ENCODE data around the gene AUP1. TPM values are rescaled to one million over a fixed set of nuclear protein-coding genes. Genes with fewer than 3 reads are reported as not detected.

Gene AUP1
- total and polyA plus RNA-seq, 9 of the 15 experiments (the other 6 are each of a cell fraction or from before 2014, with no cell fraction given): 70.7 to 245 (median 165) TPM

DNA sequence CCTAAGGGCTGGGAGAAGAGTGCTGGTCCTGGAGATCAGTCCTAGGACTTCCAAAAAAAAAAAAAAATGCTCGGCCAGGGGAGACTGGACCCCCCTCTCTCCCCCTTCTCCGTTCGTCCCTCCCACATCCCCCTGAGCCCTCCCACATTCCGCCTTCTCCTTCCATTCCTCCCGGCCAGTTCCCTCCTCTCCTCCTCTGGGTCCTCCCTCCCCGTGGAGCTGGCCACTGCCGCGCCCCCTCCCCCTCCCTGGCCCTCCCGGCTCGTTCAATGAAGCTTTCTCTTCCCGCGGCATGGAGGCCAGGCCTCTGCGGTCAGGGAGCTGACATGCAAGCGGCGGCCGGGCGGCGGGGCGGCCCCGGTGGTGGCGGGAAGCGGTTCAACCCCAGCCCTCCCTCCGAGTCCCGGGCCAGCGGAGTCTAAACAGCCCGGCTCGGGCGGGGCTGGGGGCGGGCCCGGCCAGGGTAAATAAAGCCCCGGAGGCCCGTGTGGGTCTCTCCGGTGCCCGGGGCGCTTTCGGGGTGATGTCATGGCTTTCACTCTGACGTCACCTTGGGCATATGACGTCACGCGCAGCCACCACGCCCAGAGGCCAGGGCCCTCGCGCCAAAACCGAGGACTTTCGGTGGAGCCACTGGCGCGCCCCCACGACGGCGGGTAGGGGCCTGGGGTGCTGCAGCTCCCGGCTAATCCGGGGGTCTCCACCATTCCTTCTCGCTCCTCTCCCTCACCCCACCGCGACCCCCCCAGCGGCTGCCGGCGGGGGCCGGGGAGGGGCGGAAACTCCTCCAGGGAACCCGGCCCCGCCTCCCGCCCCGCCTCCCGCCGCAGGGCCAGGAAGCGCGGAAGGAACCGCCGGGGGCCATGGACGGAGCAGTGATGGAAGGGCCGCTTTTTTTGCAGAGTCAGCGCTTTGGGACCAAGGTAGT, 24.6 kb upstream of the AUP1 start, which contains the start of the genes DOK1 and LOXL3 (continued):
- TF ChIP-seq FIP1L1 (IDR thresholded peaks at IDR 0.05; ENCODE audit: low read depth, low read length, poor library complexity, severe bottlenecking) (no peak), KAT8 (IDR thresholded peaks at IDR 0.05; ENCODE audit: low read depth) (no peak), SMAD1 (IDR thresholded peaks at IDR 0.05; ENCODE audit: low read depth, low read length, partially characterized antibody) (peak; percentile 23), HDAC2 (IDR thresholded peaks at IDR 0.05) (no peak), ZNF124 (CRISPR knock-in tag; IDR thresholded peaks at IDR 0.05) (no peak), CTCFL (IDR thresholded peaks at IDR 0.05; ENCODE audit: borderline replicate concordance, insufficient read depth, low read depth, low read length, poor library complexity, severe bottlenecking) (no peak), UBTF (IDR thresholded peaks at IDR 0.05; ENCODE audit: borderline replicate concordance in 1 of 2, low read depth in 2 of 2, low read length in 2 of 2) (0 out of 4 replicates have a peak, but pooled peaks of 1 of the 2 experiments have one; percentile 27), ZNF133 (CRISPR knock-in tag; IDR thresholded peaks at IDR 0.05) (no peak), BHLHE40 (IDR thresholded peaks at IDR 0.05; ENCODE audit: low read length) (no peak), TAF15 (IDR thresholded peaks at IDR 0.05; ENCODE audit: low read depth, low read length) (no peak), ZNF263 (CRISPR knock-in tag; IDR thresholded peaks at IDR 0.05; ENCODE audit: borderline replicate concordance) (peak; percentile 27; the same call in 1 of the 2 replicates), HCFC1 (IDR thresholded peaks at IDR 0.05; ENCODE audit: low read depth, low read length) (no peak), KDM5B (IDR thresholded peaks at IDR 0.05; ENCODE audit: insufficient replicate concordance, low read depth, low read length) (peak; percentile 21), ZNF589 (CRISPR knock-in tag; IDR thresholded peaks at IDR 0.05; ENCODE audit: low read depth) (peak; percentile 88; the same call in 1 of the 2 replicates)
- TF ChIP-seq, protein P1, sequence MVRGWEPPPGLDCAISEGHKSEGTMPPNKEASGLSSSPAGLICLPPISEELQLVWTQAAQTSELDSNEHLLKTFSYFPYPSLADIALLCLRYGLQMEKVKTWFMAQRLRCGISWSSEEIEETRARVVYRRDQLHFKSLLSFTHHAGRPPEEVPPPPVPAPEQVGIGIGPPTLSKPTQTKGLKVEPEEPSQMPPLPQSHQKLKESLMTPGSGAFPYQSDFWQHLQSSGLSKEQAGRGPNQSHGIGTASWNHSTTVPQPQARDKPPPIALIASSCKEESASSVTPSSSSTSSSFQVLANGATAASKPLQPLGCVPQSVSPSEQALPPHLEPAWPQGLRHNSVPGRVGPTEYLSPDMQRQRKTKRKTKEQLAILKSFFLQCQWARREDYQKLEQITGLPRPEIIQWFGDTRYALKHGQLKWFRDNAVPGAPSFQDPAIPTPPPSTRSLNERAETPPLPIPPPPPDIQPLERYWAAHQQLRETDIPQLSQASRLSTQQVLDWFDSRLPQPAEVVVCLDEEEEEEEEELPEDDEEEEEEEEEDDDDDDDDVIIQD (CRISPR knock-in tag; IDR thresholded peaks at IDR 0.05): no peak
- TF ChIP-seq, protein P2, sequence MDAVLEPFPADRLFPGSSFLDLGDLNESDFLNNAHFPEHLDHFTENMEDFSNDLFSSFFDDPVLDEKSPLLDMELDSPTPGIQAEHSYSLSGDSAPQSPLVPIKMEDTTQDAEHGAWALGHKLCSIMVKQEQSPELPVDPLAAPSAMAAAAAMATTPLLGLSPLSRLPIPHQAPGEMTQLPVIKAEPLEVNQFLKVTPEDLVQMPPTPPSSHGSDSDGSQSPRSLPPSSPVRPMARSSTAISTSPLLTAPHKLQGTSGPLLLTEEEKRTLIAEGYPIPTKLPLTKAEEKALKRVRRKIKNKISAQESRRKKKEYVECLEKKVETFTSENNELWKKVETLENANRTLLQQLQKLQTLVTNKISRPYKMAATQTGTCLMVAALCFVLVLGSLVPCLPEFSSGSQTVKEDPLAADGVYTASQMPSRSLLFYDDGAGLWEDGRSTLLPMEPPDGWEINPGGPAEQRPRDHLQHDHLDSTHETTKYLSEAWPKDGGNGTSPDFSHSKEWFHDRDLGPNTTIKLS (IDR thresholded peaks at IDR 0.05; ENCODE audit: borderline replicate concordance, low read depth): no peak
- TF ChIP-seq, protein P3, sequence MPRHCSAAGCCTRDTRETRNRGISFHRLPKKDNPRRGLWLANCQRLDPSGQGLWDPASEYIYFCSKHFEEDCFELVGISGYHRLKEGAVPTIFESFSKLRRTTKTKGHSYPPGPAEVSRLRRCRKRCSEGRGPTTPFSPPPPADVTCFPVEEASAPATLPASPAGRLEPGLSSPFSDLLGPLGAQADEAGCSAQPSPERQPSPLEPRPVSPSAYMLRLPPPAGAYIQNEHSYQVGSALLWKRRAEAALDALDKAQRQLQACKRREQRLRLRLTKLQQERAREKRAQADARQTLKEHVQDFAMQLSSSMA (CRISPR knock-in tag; IDR thresholded peaks at IDR 0.05): 0 out of 2 replicates have a peak, but pooled peaks have one; percentile 32

Measured in K562 (cell line).